ENCODE measurements around the gene FAM81A.

DNA sequence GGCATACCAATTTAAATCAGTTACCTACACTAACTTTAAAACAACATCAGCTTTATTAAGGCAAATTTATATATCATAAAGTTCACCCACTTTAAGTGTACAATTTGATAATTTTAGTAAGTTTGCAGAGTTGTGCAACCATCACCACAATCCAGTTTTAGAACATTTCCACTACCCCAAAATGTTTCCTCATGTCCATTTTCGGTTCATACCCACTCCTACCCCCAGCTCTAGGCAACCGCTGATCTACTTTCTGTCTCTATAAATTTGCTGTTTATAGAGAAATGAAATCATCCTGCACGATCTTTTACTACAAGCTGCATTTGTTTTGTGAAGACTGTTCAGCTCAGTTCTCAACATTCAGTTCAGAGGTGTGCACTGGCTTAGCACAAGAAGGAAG, 31.5 kb upstream of the FAM81A start:
- TF ChIP-seq, protein P1, sequence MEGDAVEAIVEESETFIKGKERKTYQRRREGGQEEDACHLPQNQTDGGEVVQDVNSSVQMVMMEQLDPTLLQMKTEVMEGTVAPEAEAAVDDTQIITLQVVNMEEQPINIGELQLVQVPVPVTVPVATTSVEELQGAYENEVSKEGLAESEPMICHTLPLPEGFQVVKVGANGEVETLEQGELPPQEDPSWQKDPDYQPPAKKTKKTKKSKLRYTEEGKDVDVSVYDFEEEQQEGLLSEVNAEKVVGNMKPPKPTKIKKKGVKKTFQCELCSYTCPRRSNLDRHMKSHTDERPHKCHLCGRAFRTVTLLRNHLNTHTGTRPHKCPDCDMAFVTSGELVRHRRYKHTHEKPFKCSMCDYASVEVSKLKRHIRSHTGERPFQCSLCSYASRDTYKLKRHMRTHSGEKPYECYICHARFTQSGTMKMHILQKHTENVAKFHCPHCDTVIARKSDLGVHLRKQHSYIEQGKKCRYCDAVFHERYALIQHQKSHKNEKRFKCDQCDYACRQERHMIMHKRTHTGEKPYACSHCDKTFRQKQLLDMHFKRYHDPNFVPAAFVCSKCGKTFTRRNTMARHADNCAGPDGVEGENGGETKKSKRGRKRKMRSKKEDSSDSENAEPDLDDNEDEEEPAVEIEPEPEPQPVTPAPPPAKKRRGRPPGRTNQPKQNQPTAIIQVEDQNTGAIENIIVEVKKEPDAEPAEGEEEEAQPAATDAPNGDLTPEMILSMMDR (conservative IDR thresholded peaks at IDR 0.05 in 1 of 2, IDR thresholded peaks at IDR 0.05 in 1 of 2; ENCODE audit: extremely low read depth in 1 of 2, insufficient read depth in 1 of 2, low read depth in 1 of 2, low read length in 2 of 2), result no peak
- TF ChIP-seq EZH2 (IDR thresholded peaks at IDR 0.05; ENCODE audit: borderline replicate concordance, low read length), result no peak
